Loucy (cell line): Measurements from ENCODE around the gene FOXQ1.

Source experiments
- H2AFZ ChIP-seq: fragments of 200-600 bp; sonication (generic); 2 replicates; pipeline ENCODE4 v1.6.0; 2016; ENCODE audit warnings: antibody characterized with exemption, mild to moderate bottlenecking, low read length, moderate library complexity
- H3F3A ChIP-seq: fragments of 200-600 bp; 2 replicates; pipeline ENCODE4 v1.6.0; 2016; ENCODE audit warnings: antibody characterized with exemption, low read depth, mild to moderate bottlenecking
- H3K27me3 ChIP-seq: fragments of 200-600 bp; sonication (generic); 2 replicates; pipeline ENCODE4 v1.6.1; 2014; ENCODE audit warnings: low read length, mild to moderate bottlenecking; ENCODE audit not compliant: insufficient read depth, poor library complexity, severe bottlenecking
- H3K36me3 ChIP-seq: fragments of 200-600 bp; sonication (generic); 2 replicates; pipeline ENCODE4 v1.6.1; 2016; ENCODE audit warnings: low read length; ENCODE audit not compliant: insufficient read depth
- H3K4me1 ChIP-seq: fragments of 200-600 bp; sonication (generic); 2 replicates; pipeline ENCODE4 v1.5.1; 2014; ENCODE audit warnings: low read length, mild to moderate bottlenecking; ENCODE audit not compliant: insufficient read depth, poor library complexity, severe bottlenecking
- H3K4me2 ChIP-seq: fragments of 200-600 bp; sonication (generic); 2 replicates; pipeline ENCODE4 v1.6.0; 2014; ENCODE audit warnings: antibody characterized with exemption, low read length, low read depth, mild to moderate bottlenecking; ENCODE audit not compliant: poor library complexity, severe bottlenecking
- H3K4me3 ChIP-seq: fragments of 200-600 bp; sonication (generic); 2 replicates; pipeline ENCODE4 v1.5.1; 2014; ENCODE audit warnings: low read length, mild to moderate bottlenecking, mixed read lengths; ENCODE audit not compliant: poor library complexity, severe bottlenecking
- H3K79me2 ChIP-seq: fragments of 200-600 bp; sonication (generic); 2 replicates; pipeline ENCODE4 v1.6.1; 2014; ENCODE audit warnings: low read length; ENCODE audit not compliant: insufficient read depth
- H3K9ac ChIP-seq: fragments of 200-600 bp; sonication (generic); 2 replicates; pipeline ENCODE4 v1.6.0; 2014; ENCODE audit warnings: mild to moderate bottlenecking, low read depth, low read length, moderate library complexity; ENCODE audit not compliant: poor library complexity, severe bottlenecking
- H3K9me2 ChIP-seq: fragments of 200-600 bp; sonication (generic); replicated peaks from 2 replicates; pipeline ENCODE4 v1.6.1; 2016; ENCODE audit warnings: low read depth, low read length, mixed read lengths
- H3K9me3 ChIP-seq: fragments of 200-600 bp; sonication (generic); 2 replicates; pipeline ENCODE4 v1.6.1; 2014; ENCODE audit warnings: mild to moderate bottlenecking, antibody characterized with exemption, low read length, low read depth; ENCODE audit not compliant: insufficient read depth
- H4K20me1 ChIP-seq: fragments of 200-600 bp; sonication (generic); 2 replicates; pipeline ENCODE4 v1.6.0; 2014; ENCODE audit warnings: antibody characterized with exemption, low read length, mild to moderate bottlenecking; ENCODE audit not compliant: insufficient read depth, poor library complexity, severe bottlenecking
- CTCF ChIP-seq: fragments of 200-600 bp; sonication (generic); conservative IDR thresholded peaks from 2 replicates; pipeline ENCODE4 v1.5.1; 2014; ENCODE audit warnings: mild to moderate bottlenecking, antibody characterized with exemption, low read length
- EZH2phosphoT487 ChIP-seq: fragments of 200-600 bp; IDR thresholded peaks from 2 replicates; pipeline ENCODE4 v1.6.1; 2018; ENCODE audit warnings: antibody characterized with exemption, mild to moderate bottlenecking, moderate library complexity, borderline replicate concordance

FOXQ1 gene

GRCh38 chr6:1329708-1330107 is 17.8 kb downstream of the FOXQ1 start:
- TF ChIP-seq CTCF: no peak
- TF ChIP-seq EZH2phosphoT487: no peak

GRCh38 chr6:1334684-1335083 is 22.8 kb downstream of the FOXQ1 start:
- Histone ChIP-seq H4K20me1 (no peaks in the 10 kb centered on the region), H3F3A (no peaks in the 10 kb centered on the region), H3K79me2 (no peaks in the 10 kb centered on the region), H3K9ac (no peak overlapping the region), H3K9me3 (no peaks in the 10 kb centered on the region; the same call in 1 of the 2 replicates), H2AFZ (no peak overlapping the region; the same call in 1 of the 2 replicates), H3K4me2 (no peak overlapping the region), H3K36me3 (no peaks in the 10 kb centered on the region), H3K9me2 (no peaks in the 10 kb centered on the region), H3K4me3 (no peak overlapping the region), H3K4me1 (peaks cover 13% of the 10 kb centered on the region), H3K27me3 (no peaks in the 10 kb centered on the region)
- TF ChIP-seq CTCF (no peak), EZH2phosphoT487 (no peak)

More at GRCh38 chr6:1329708-1330107, 17.8 kb downstream of the FOXQ1 start:
- Histone ChIP-seq H3K79me2 (no peaks in the 10 kb centered on the region), H3K9me2 (no peaks in the 10 kb centered on the region), H3K9me3 (peaks cover 5% of the 10 kb centered on the region; the same call in 1 of the 2 replicates), H3K4me1 (peaks cover 19% of the 10 kb centered on the region), H3K4me3 (no peak overlapping the region), H3F3A (no peaks in the 10 kb centered on the region), H3K9ac (no peak overlapping the region), H3K4me2 (no peak overlapping the region), H2AFZ (no peak overlapping the region), H3K36me3 (no peaks in the 10 kb centered on the region), H3K27me3 (no peaks in the 10 kb centered on the region), H4K20me1 (no peaks in the 10 kb centered on the region)

- TF ChIP-seq EZH2phosphoT487 (no peak), CTCF (no peak)
- H3F3A ChIP-seq: no peaks in the 10 kb centered on the region
- no peaks in the 10 kb centered on the region for H4K20me1 ChIP-seq
- peak overlapping the region; percentile 34 for H3K9ac ChIP-seq
- H3K36me3 ChIP-seq: no peaks in the 10 kb centered on the region
- H2AFZ ChIP-seq: peak overlapping the region; percentile 28; the same call in 1 of the 2 replicates
- no peaks in the 10 kb centered on the region for H3K9me2 ChIP-seq
- H3K27me3 ChIP-seq: no peaks in the 10 kb centered on the region
- no peak overlapping the region for H3K4me2 ChIP-seq
- H3K4me3 ChIP-seq: no peak overlapping the region
- no peaks in the 10 kb centered on the region; the same call in 1 of the 2 replicates for H3K9me3 ChIP-seq
- peaks cover 13% of the 10 kb centered on the region for H3K4me1 ChIP-seq
- H3K79me2 ChIP-seq: no peaks in the 10 kb centered on the region
Measured at GRCh38 chr6:1335367-1336037, 23.6 kb downstream of the FOXQ1 start.
